Panc1 (cell line): ENCODE data around the gene MAD1L1. TPM values are rescaled to one million over a fixed set of nuclear protein-coding genes. Genes with fewer than 3 reads are reported as not detected.

Experiments
- ATAC-seq: fragments of 200-7000 bp; cut with Tn5 transposase; 2 replicates; pipeline ENCODE4 v1.9.1; 2020; ENCODE audit warnings: mild to moderate bottlenecking, moderate library complexity
- BruUV-seq: library from RNA; stranded (reverse); fragments of 400-500 nt; replicated peaks from 2 replicates; lab custom pipeline; 2021; lab: Mats Ljungman, UMichigan
- CTCF ChIA-PET: fragments of 300-600 bp; sonication (Branson Sonifier 250); formaldehyde crosslinking; loops from one replicate; lab custom pipeline; 2022; ENCODE audit warnings: antibody characterized with exemption; lab: Charles Lee
- POLR2A ChIA-PET: fragments of 300-600 bp; sonication (Branson Sonifier 250); formaldehyde crosslinking; loops from one replicate; lab custom pipeline; 2022; ENCODE audit warnings: antibody characterized with exemption; lab: Charles Lee
- DNase-seq: peaks from one replicate; pipeline ENCODE4 v3.0.0-alpha.2; 2010; ENCODE audit warnings: low read depth, low spot score
- H3K27ac ChIP-seq: 2 replicates; pipeline ENCODE4 v1.5.1; 2011; ENCODE audit warnings: mild to moderate bottlenecking, low read length, inconsistent platforms
- H3K27me3 ChIP-seq: fragments of 200-500 bp; sonication (Bioruptor generic); 2 replicates; pipeline ENCODE4 v1.6.0; 2014; ENCODE audit warnings: low read length, inconsistent platforms; ENCODE audit not compliant: control insufficient read depth, insufficient read depth
- H3K36me3 ChIP-seq: fragments of 200-500 bp; sonication (Bioruptor generic); 2 replicates; pipeline ENCODE4 v1.5.1; 2014; ENCODE audit warnings: inconsistent platforms, mild to moderate bottlenecking, low read length, moderate library complexity; ENCODE audit not compliant: control insufficient read depth, insufficient read depth
- H3K4me1 ChIP-seq: 2 replicates; pipeline ENCODE4 v1.5.1; 2011; ENCODE audit warnings: inconsistent platforms, mild to moderate bottlenecking, low read length, moderate library complexity; ENCODE audit not compliant: control insufficient read depth, insufficient read depth
- H3K4me3 ChIP-seq, 2 experiments: 2 replicates each; pipeline ENCODE4 v1.5.1; 2011 to 2012; ENCODE audit warnings: low read depth in 2 of 2, low read length in 2 of 2, mild to moderate bottlenecking in 2 of 2, inconsistent platforms in 1 of 2, moderate library complexity in 1 of 2
- H3K9me3 ChIP-seq: fragments of 200-500 bp; sonication (Bioruptor generic); 2 replicates; pipeline ENCODE4 v1.5.1; 2014; ENCODE audit warnings: low read depth, mild to moderate bottlenecking, inconsistent platforms, low read length, moderate library complexity; ENCODE audit not compliant: control insufficient read depth, insufficient read depth
- CTCF ChIP-seq: fragments of 450-650 bp; IDR thresholded peaks from 2 replicates; pipeline ENCODE4 v1.5.1; 2017; ENCODE audit warnings: mild to moderate bottlenecking
- POLR2AphosphoS5 ChIP-seq: IDR thresholded peaks from 2 replicates; pipeline ENCODE4 v1.6.1; 2012; ENCODE audit warnings: mild to moderate bottlenecking, low read depth, low read length, moderate library complexity
- REST ChIP-seq, 2 experiments: IDR thresholded peaks; 2 replicates each; pipeline ENCODE4 v1.6.1; 2011 to 2012; ENCODE audit warnings: low read depth in 2 of 2, control low read depth in 1 of 2, low read length in 1 of 2, mild to moderate bottlenecking in 1 of 2, moderate library complexity in 1 of 2; ENCODE audit not compliant: insufficient read depth in 1 of 2
- SIN3A ChIP-seq: IDR thresholded peaks from 2 replicates; pipeline ENCODE4 v1.6.1; 2012; ENCODE audit warnings: low read depth, mild to moderate bottlenecking, low read length, moderate library complexity, borderline replicate concordance; ENCODE audit not compliant: insufficient read depth
- TCF7L2 ChIP-seq: IDR thresholded peaks from 2 replicates; pipeline ENCODE4 v1.6.1; 2011; ENCODE audit warnings: mild to moderate bottlenecking, low read depth, low read length, inconsistent platforms
- in situ Hi-C: cut with HindIII; loops from 2 replicates; pipeline ENCODE4 v1.10.0; 2016; ENCODE audit warnings: low sequenced_read_pairs, low pct_unique_long_range_greater_than_20kb
- intact Hi-C: fragments of 100-400 bp; cut with micrococcal nuclease; formaldehyde crosslinking; loops from one replicate; pipeline ENCODE4 v1.10.0; 2022; ENCODE audit not compliant: unreplicated experiment
- total RNA-seq: library from RNA; stranded (reverse); gene quantifications from one replicate; pipeline ENCODE4 v1.2.1, GENCODE V29; 2021; ENCODE audit not compliant: unreplicated experiment

MAD1L1 gene
- total RNA-seq, 1 experiment from 2014 or later: 70.8 TPM

- no peak for TF ChIP-seq POLR2AphosphoS5
- no peak for TF ChIP-seq TCF7L2
- no peak for TF ChIP-seq CTCF
- TF ChIP-seq SIN3A: no peak
- no peak for TF ChIP-seq REST (IDR thresholded peaks at IDR 0.05; ENCODE audit: insufficient read depth in 1 of 2, low read depth in 2 of 2, low read length in 1 of 2)
- Histone ChIP-seq H3K4me1 (no peaks in the 10 kb centered on the region), H3K27me3 (no peaks in the 10 kb centered on the region), H3K36me3 (no peaks in the 10 kb centered on the region), H3K27ac (no peak overlapping the region), H3K4me3 (no peak overlapping the region), H3K9me3 (peaks cover 26% of the 10 kb centered on the region)
- intact Hi-C loops (no loop called here), in situ Hi-C loops (no loop called here)
- ChIA-PET CTCF (no interaction called here), POLR2A (no interaction called here)
- DNase-seq: no peak
- BruUV-seq: no TSS peak
- ATAC-seq: no peak
Observed at GRCh38 chr7:2022021-2022409, 210.7 kb downstream of the MAD1L1 start.

GRCh38 chr7:2019711-2020511 lies 212.8 kb downstream of the MAD1L1 start:
- POLR2A ChIA-PET: interaction anchor here (0.6 kb wide), 1 partner anchor 141 kb away, joined by 3 read pairs; no protein-coding TSS in a partner anchor
- no peak overlapping the region for H3K4me3 ChIP-seq
- no peak for ATAC-seq
- no peak overlapping the region for H3K27ac ChIP-seq
- no peak for TF ChIP-seq TCF7L2
- no peak for TF ChIP-seq POLR2AphosphoS5
- no peak for TF ChIP-seq SIN3A
- no peak for TF ChIP-seq REST (IDR thresholded peaks at IDR 0.05; ENCODE audit: insufficient read depth in 1 of 2, low read depth in 2 of 2, low read length in 1 of 2)
- TF ChIP-seq CTCF: no peak
- H3K27me3 ChIP-seq: no peaks in the 10 kb centered on the region
- no TSS peak for BruUV-seq
- no peaks in the 10 kb centered on the region for H3K36me3 ChIP-seq
- H3K9me3 ChIP-seq: peaks cover 5% of the 10 kb centered on the region
- DNase-seq: no peak
- CTCF ChIA-PET: no interaction called here
- H3K4me1 ChIP-seq: no peaks in the 10 kb centered on the region
- intact Hi-C loops (no loop called here), in situ Hi-C loops (no loop called here)
